BJ (cell line): ENCODE results near the gene XXYLT1. TPM values are rescaled to one million over a fixed set of nuclear protein-coding genes. Genes with fewer than 3 reads are reported as not detected.

ENCODE experiments used
- CTCF ChIA-PET: fragments of 350-600 bp; formaldehyde crosslinking; extraction: SDS; loops from one replicate; lab custom pipeline; 2021; ENCODE audit warnings: antibody characterized with exemption, inconsistent platforms; lab: Yijun Ruan, JAX
- POLR2A ChIA-PET: fragments of 300-600 bp; sonication (Branson Sonifier 250); formaldehyde crosslinking; extraction: SDS; loops from one replicate; lab custom pipeline; 2021; ENCODE audit warnings: antibody characterized with exemption; lab: Charles Lee
- DNase-seq: peaks from one replicate; pipeline ENCODE4 v3.0.0-alpha.2; 2011; ENCODE audit warnings: low read depth
- H3K27me3 ChIP-seq: 2 replicates; pipeline ENCODE4 v1.6.0; 2011; ENCODE audit warnings: low read length; ENCODE audit not compliant: control insufficient read depth, insufficient read depth
- H3K36me3 ChIP-seq: 2 replicates; pipeline ENCODE4 v1.5.1; 2011; ENCODE audit warnings: low read length; ENCODE audit not compliant: control insufficient read depth, insufficient read depth
- H3K4me3 ChIP-seq: 2 replicates; pipeline ENCODE4 v1.5.1; 2011; ENCODE audit warnings: low read depth, mild to moderate bottlenecking, control low read depth, low read length
- polyA plus RNA-seq: library from polyadenylated mRNA; depleted of rRNA; stranded (reverse); fragments of >200 nt; gene quantifications from 2 replicates; pipeline ENCODE4 v1.2.3, GENCODE V29; 2011
- TF ChIP-seq, protein P1 (sequence below): IDR thresholded peaks from 2 replicates; pipeline ENCODE4 v1.5.1; 2011; ENCODE audit warnings: low read depth, mild to moderate bottlenecking, control low read depth, inconsistent platforms, low read length, moderate library complexity; ENCODE audit not compliant: insufficient read depth

XXYLT1 gene
- polyA plus RNA-seq, 1 experiment = 33.5 TPM

- H3K4me3 ChIP-seq = no peak overlapping the region
- TF ChIP-seq, protein P1, sequence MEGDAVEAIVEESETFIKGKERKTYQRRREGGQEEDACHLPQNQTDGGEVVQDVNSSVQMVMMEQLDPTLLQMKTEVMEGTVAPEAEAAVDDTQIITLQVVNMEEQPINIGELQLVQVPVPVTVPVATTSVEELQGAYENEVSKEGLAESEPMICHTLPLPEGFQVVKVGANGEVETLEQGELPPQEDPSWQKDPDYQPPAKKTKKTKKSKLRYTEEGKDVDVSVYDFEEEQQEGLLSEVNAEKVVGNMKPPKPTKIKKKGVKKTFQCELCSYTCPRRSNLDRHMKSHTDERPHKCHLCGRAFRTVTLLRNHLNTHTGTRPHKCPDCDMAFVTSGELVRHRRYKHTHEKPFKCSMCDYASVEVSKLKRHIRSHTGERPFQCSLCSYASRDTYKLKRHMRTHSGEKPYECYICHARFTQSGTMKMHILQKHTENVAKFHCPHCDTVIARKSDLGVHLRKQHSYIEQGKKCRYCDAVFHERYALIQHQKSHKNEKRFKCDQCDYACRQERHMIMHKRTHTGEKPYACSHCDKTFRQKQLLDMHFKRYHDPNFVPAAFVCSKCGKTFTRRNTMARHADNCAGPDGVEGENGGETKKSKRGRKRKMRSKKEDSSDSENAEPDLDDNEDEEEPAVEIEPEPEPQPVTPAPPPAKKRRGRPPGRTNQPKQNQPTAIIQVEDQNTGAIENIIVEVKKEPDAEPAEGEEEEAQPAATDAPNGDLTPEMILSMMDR = no peak
- ChIA-PET CTCF (no interaction called here), POLR2A (no interaction called here)
- no peaks in the 10 kb centered on the region for H3K27me3 ChIP-seq
- no peak for DNase-seq
- no peaks in the 10 kb centered on the region for H3K36me3 ChIP-seq
Measured at GRCh38 chr3:195034541-195034940, 236.4 kb downstream of the XXYLT1 start.

DNA sequence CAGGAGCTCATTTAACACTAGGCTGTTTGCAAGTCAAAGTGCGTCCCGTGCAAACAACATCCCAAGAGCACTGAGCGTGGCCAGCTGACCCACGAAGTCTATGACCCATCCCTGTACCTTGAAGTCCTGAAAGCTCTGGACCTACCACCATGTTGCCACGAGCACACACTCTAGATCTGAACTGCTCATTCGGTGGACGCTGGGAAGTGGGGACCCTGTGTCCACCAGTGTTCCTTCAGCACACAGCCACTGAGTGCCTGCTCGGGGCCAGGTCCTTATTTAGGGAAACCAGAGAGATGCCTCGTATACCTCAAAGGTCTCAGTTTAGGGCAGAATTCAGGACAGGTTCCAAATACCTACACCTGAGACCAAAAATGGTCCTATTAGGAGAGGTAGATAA lies 236.9 kb downstream of the XXYLT1 start:
- no peak for DNase-seq
- no peaks in the 10 kb centered on the region for H3K36me3 ChIP-seq
- no peaks in the 10 kb centered on the region for H3K27me3 ChIP-seq
- no peak overlapping the region for H3K4me3 ChIP-seq
- POLR2A ChIA-PET = no interaction called here
- TF ChIP-seq, protein P1 = no peak
- CTCF ChIA-PET = no interaction called here

- Histone ChIP-seq H3K27me3 (no peaks in the 10 kb centered on the region), H3K4me3 (no peak overlapping the region), H3K36me3 (no peaks in the 10 kb centered on the region)
- POLR2A ChIA-PET = no interaction called here
- no peak for DNase-seq
- TF ChIP-seq, protein P1 = no peak
- CTCF ChIA-PET = no interaction called here
Measured at GRCh38 chr3:195033531-195034091, 237.3 kb downstream of the XXYLT1 start.

GRCh38 chr3:195032955-195033354 lies 238.0 kb downstream of the XXYLT1 start:
- no peaks in the 10 kb centered on the region for H3K27me3 ChIP-seq
- ChIA-PET CTCF (no interaction called here), POLR2A (no interaction called here)
- no peaks in the 10 kb centered on the region for H3K36me3 ChIP-seq
- H3K4me3 ChIP-seq = no peak overlapping the region
- TF ChIP-seq, protein P1 = no peak
- DNase-seq = no peak

DNA sequence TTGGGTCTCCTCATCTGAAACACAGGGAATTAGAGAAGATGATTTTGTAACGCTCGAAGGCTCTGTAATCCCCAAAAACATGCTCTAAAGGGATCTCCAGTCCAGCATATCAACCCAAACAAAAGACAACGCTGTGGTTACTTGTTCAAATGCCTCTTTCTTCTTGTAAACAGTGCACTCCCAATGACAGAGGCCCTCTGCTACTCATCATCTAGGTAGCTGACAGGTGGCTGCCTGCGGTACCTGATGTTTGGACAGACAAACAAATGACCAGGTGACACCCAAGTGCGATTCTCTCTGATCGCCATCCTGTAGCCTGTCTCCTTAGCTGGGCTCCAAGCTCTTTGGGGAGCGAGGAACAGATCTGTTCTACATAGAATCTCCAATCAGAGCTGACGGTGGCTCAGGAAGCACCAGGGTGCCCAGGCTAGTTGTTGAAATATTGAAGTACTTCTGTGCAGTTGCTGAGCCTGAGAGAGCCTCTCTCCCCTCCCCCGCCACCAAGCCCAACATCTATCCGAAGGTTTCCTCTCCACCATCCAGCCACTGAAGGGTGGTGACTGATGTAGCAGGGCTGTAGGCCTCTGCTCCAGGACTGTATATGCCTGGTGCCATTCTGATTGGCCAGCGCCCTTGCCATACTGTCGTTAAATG lies 238.7 kb downstream of the XXYLT1 start:
- no peaks in the 10 kb centered on the region for H3K27me3 ChIP-seq
- TF ChIP-seq, protein P1 = no peak
- CTCF ChIA-PET = interaction anchor here (0.9 kb wide), 2 partner anchors 9 to 29 kb away, joined by 3 read pairs; no protein-coding TSS in a partner anchor
- H3K4me3 ChIP-seq = no peak overlapping the region
- POLR2A ChIA-PET = no interaction called here
- no peak for DNase-seq
- no peaks in the 10 kb centered on the region for H3K36me3 ChIP-seq
